Activated CD8-positive, alpha-beta T cell treated with anti-CD3 and anti-CD28 coated beads, Interleukin-2, amount 10 ng/mL, durations not matched to agents 7 days and 5 days (primary cell): ENCODE results near the gene CD151. TPM values are rescaled to one million over a fixed set of nuclear protein-coding genes. Genes with fewer than 3 reads are reported as not detected.
A peak's percentile ranks its signal among the peaks of the same experiment; 100 is the strongest.

Experiments
- ATAC-seq: fragments of 150-1000 bp; cut with Tn5 transposase; one replicate; pipeline ENCODE4 v1.10.0; 2021; ENCODE audit warnings: moderate library complexity
- CTCF ChIA-PET: fragments of 350-600 bp; sonication (Branson Sonifier 250); formaldehyde crosslinking; loops from one replicate; lab custom pipeline; 2021; ENCODE audit warnings: antibody characterized with exemption; lab: Charles Lee
- POLR2A ChIA-PET: fragments of 350-600 bp; sonication (Branson Sonifier 250); formaldehyde crosslinking; loops from one replicate; lab custom pipeline; 2021; ENCODE audit warnings: antibody characterized with exemption; lab: Charles Lee
- DNase-seq: peaks from one replicate; pipeline ENCODE4 v3.0.0-alpha.2; 2020
- H3K27ac Mint-ChIP-seq: one replicate; pipeline ENCODE4 v1.8.0; 2021; ENCODE audit warnings: mild to moderate bottlenecking, mixed read lengths
- H3K27me3 Mint-ChIP-seq: one replicate; pipeline ENCODE4 v1.8.0; 2021; ENCODE audit warnings: low read depth, mixed read lengths
- H3K36me3 Mint-ChIP-seq: one replicate; pipeline ENCODE4 v1.8.0; 2021; ENCODE audit warnings: low read depth, mixed read lengths
- H3K4me1 Mint-ChIP-seq: one replicate; pipeline ENCODE4 v1.8.0; 2021; ENCODE audit warnings: low read depth, mixed read lengths
- H3K4me3 Mint-ChIP-seq: one replicate; pipeline ENCODE4 v1.8.0; 2021; ENCODE audit warnings: mild to moderate bottlenecking, mixed read lengths
- H3K9me3 Mint-ChIP-seq: one replicate; pipeline ENCODE4 v1.8.0; 2022; ENCODE audit warnings: mixed read lengths; ENCODE audit not compliant: insufficient read depth
- total RNA-seq, 2 experiments: library from RNA; stranded (reverse); gene quantifications; one replicate each; pipeline ENCODE4 v1.2.3, GENCODE V29; 2021

Gene CD151
- total RNA-seq, 2 experiments from 2014 or later, result 27.0 to 29.7 TPM

- DNase-seq (no peak), ATAC-seq (no peak)
- Mint-ChIP-seq H3K27ac (no peak overlapping the region), H3K9me3 (no peaks in the 10 kb centered on the region), H3K4me1 (no peaks in the 10 kb centered on the region), H3K27me3 (no peaks in the 10 kb centered on the region), H3K4me3 (no peak overlapping the region), H3K36me3 (no peaks in the 10 kb centered on the region)
- ChIA-PET POLR2A (no interaction called here), CTCF (no interaction called here)
These were observed 33.7 kb downstream of the CD151 start for GRCh38 chr11:866481-866880.

GRCh38 chr11:867856-868358 lies 35.2 kb downstream of the CD151 start:
- ChIA-PET POLR2A (no interaction called here), CTCF (no interaction called here)
- Mint-ChIP-seq H3K4me3 (no peak overlapping the region), H3K27ac (no peak overlapping the region), H3K27me3 (no peaks in the 10 kb centered on the region), H3K36me3 (no peaks in the 10 kb centered on the region), H3K4me1 (no peaks in the 10 kb centered on the region), H3K9me3 (no peaks in the 10 kb centered on the region)
- DNase-seq (no peak), ATAC-seq (no peak)

- no peak for ATAC-seq
- no peaks in the 10 kb centered on the region for H3K9me3 Mint-ChIP-seq
- H3K4me1 Mint-ChIP-seq, result no peaks in the 10 kb centered on the region
- DNase-seq, result no peak
- ChIA-PET POLR2A (no interaction called here), CTCF (no interaction called here)
- no peaks in the 10 kb centered on the region for H3K27me3 Mint-ChIP-seq
- H3K27ac Mint-ChIP-seq, result peak overlapping the region; percentile 55
- no peak overlapping the region for H3K4me3 Mint-ChIP-seq
- H3K36me3 Mint-ChIP-seq, result no peaks in the 10 kb centered on the region
These were observed 35.6 kb downstream of the CD151 start for GRCh38 chr11:868394-868793.

GRCh38 chr11:868802-869201 lies 36.0 kb downstream of the CD151 start:
- no peaks in the 10 kb centered on the region for H3K9me3 Mint-ChIP-seq
- ATAC-seq (no peak), DNase-seq (no peak)
- peaks cover 2% of the 10 kb centered on the region for H3K36me3 Mint-ChIP-seq
- peak overlapping the region; percentile 55 for H3K27ac Mint-ChIP-seq
- H3K4me1 Mint-ChIP-seq, result no peaks in the 10 kb centered on the region
- no peaks in the 10 kb centered on the region for H3K27me3 Mint-ChIP-seq
- CTCF ChIA-PET, result no interaction called here
- POLR2A ChIA-PET, result no interaction called here
- no peak overlapping the region for H3K4me3 Mint-ChIP-seq

- no peaks in the 10 kb centered on the region for H3K4me1 Mint-ChIP-seq
- H3K27me3 Mint-ChIP-seq, result no peaks in the 10 kb centered on the region
- H3K27ac Mint-ChIP-seq, result no peak overlapping the region
- ATAC-seq (no peak), DNase-seq (no peak)
- CTCF ChIA-PET, result no interaction called here
- POLR2A ChIA-PET, result no interaction called here
- no peak overlapping the region for H3K4me3 Mint-ChIP-seq
- no peaks in the 10 kb centered on the region for H3K9me3 Mint-ChIP-seq
- H3K36me3 Mint-ChIP-seq, result peaks cover 3% of the 10 kb centered on the region
These were observed 36.8 kb downstream of the CD151 start for GRCh38 chr11:869399-870126.

GRCh38 chr11:870127-870413 lies 37.3 kb downstream of the CD151 start:
- CTCF ChIA-PET, result no interaction called here
- no peak overlapping the region for H3K4me3 Mint-ChIP-seq
- no peaks in the 10 kb centered on the region for H3K9me3 Mint-ChIP-seq
- ATAC-seq, result no peak
- H3K27ac Mint-ChIP-seq, result no peak overlapping the region
- no peaks in the 10 kb centered on the region for H3K27me3 Mint-ChIP-seq
- peaks cover 3% of the 10 kb centered on the region for H3K36me3 Mint-ChIP-seq
- no peak for DNase-seq
- H3K4me1 Mint-ChIP-seq, result no peaks in the 10 kb centered on the region
- POLR2A ChIA-PET, result no interaction called here

- DNase-seq (no peak), ATAC-seq (no peak)
- Mint-ChIP-seq H3K9me3 (no peaks in the 10 kb centered on the region), H3K27me3 (no peaks in the 10 kb centered on the region), H3K4me3 (no peak overlapping the region), H3K4me1 (no peaks in the 10 kb centered on the region), H3K27ac (no peak overlapping the region), H3K36me3 (peaks cover 3% of the 10 kb centered on the region)
- CTCF ChIA-PET, result no interaction called here
- POLR2A ChIA-PET, result no interaction called here
These were observed 37.7 kb downstream of the CD151 start for GRCh38 chr11:870418-870817.

GRCh38 chr11:871472-871871 lies 38.7 kb downstream of the CD151 start:
- Mint-ChIP-seq H3K36me3 (peaks cover 3% of the 10 kb centered on the region), H3K4me3 (no peak overlapping the region), H3K27ac (no peak overlapping the region), H3K9me3 (no peaks in the 10 kb centered on the region), H3K4me1 (no peaks in the 10 kb centered on the region), H3K27me3 (no peaks in the 10 kb centered on the region)
- ChIA-PET CTCF (no interaction called here), POLR2A (interaction anchor here (0.6 kb wide), 1 partner anchor 333 kb away, joined by 3 read pairs; no protein-coding TSS in a partner anchor)
- DNase-seq (no peak), ATAC-seq (no peak)

- Mint-ChIP-seq H3K4me1 (no peaks in the 10 kb centered on the region), H3K27ac (no peak overlapping the region), H3K36me3 (peaks cover 3% of the 10 kb centered on the region), H3K9me3 (no peaks in the 10 kb centered on the region), H3K4me3 (no peak overlapping the region), H3K27me3 (no peaks in the 10 kb centered on the region)
- CTCF ChIA-PET, result no interaction called here
- no peak for DNase-seq
- POLR2A ChIA-PET, result interaction anchor here (0.7 kb wide), 1 partner anchor 132 kb away, joined by 3 read pairs; no protein-coding TSS in a partner anchor
- ATAC-seq, result no peak
These were observed 40.0 kb downstream of the CD151 start for GRCh38 chr11:872799-873198.

- ChIA-PET POLR2A (no interaction called here), CTCF (no interaction called here)
- H3K36me3 Mint-ChIP-seq, result peaks cover 3% of the 10 kb centered on the region
- no peaks in the 10 kb centered on the region for H3K4me1 Mint-ChIP-seq
- H3K27ac Mint-ChIP-seq, result peak overlapping the region; percentile 60
- H3K27me3 Mint-ChIP-seq, result no peaks in the 10 kb centered on the region
- H3K9me3 Mint-ChIP-seq, result no peaks in the 10 kb centered on the region
- ATAC-seq (no peak), DNase-seq (no peak)
- no peak overlapping the region for H3K4me3 Mint-ChIP-seq
These were observed 41.0 kb downstream of the CD151 start for GRCh38 chr11:873706-874105.

GRCh38 chr11:875203-875602 lies 42.5 kb downstream of the CD151 start:
- ChIA-PET CTCF (no interaction called here), POLR2A (no interaction called here)
- H3K9me3 Mint-ChIP-seq, result no peaks in the 10 kb centered on the region
- DNase-seq (no peak), ATAC-seq (no peak)
- H3K27ac Mint-ChIP-seq, result no peak overlapping the region
- no peak overlapping the region for H3K4me3 Mint-ChIP-seq
- no peaks in the 10 kb centered on the region for H3K4me1 Mint-ChIP-seq
- H3K36me3 Mint-ChIP-seq, result peaks cover 3% of the 10 kb centered on the region
- no peaks in the 10 kb centered on the region for H3K27me3 Mint-ChIP-seq

- Mint-ChIP-seq H3K9me3 (no peaks in the 10 kb centered on the region), H3K27ac (peak overlapping the region; percentile 20), H3K36me3 (peaks cover 3% of the 10 kb centered on the region), H3K27me3 (no peaks in the 10 kb centered on the region), H3K4me1 (no peaks in the 10 kb centered on the region), H3K4me3 (no peak overlapping the region)
- ATAC-seq, result no peak
- CTCF ChIA-PET, result no interaction called here
- DNase-seq, result no peak
- POLR2A ChIA-PET, result no interaction called here
These were observed 43.1 kb downstream of the CD151 start for GRCh38 chr11:875769-876301.
